ENCODE data around the gene PAX8.

DNA sequence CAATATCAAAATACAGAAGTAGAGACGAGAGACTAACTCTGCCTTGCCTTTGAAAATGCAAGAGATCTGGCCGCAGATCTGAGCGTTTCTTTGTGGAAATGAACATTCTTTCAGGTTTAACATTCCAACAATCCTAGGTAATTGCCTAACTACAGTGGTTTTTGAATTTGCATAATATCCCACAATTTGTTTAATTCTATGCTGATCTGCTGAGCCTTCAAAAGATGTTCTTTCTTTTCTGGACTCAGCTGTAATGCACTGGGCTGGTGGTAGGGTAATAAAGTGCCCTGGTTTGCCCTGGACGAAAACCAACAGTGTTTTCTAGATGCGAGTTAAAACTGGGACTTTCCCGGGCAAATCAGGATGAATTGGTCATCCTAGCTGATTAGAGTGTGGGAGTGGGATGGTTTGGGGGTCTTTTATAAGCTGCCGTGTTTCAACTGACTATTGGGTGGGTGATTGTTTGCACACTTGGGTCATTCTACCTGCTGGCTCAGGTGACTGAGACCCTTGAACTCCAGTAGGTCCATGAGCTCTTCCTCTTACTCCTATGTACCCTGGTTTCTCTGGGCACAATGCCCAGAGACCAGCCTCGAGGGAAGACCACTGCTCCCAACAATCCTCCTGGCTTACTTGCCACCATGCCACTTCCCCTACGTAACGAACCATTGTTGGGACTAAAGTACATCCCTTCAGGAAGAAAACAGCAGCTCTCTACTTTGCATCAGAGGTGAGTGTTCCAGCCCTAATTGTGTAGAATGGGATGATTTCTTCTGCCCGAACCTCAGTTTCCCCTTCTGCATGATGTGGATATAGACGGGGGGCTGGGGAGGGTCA is 3.4 kb upstream of the PAX8 start:
- TF ChIP-seq, protein P1, sequence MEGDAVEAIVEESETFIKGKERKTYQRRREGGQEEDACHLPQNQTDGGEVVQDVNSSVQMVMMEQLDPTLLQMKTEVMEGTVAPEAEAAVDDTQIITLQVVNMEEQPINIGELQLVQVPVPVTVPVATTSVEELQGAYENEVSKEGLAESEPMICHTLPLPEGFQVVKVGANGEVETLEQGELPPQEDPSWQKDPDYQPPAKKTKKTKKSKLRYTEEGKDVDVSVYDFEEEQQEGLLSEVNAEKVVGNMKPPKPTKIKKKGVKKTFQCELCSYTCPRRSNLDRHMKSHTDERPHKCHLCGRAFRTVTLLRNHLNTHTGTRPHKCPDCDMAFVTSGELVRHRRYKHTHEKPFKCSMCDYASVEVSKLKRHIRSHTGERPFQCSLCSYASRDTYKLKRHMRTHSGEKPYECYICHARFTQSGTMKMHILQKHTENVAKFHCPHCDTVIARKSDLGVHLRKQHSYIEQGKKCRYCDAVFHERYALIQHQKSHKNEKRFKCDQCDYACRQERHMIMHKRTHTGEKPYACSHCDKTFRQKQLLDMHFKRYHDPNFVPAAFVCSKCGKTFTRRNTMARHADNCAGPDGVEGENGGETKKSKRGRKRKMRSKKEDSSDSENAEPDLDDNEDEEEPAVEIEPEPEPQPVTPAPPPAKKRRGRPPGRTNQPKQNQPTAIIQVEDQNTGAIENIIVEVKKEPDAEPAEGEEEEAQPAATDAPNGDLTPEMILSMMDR (IDR thresholded peaks at IDR 0.05), result no peak
- TF ChIP-seq POLR2AphosphoS5 (IDR thresholded peaks at IDR 0.05) (no peak), POLR2A (IDR thresholded peaks at IDR 0.05) (no peak)
